ENCODE measurements around the gene CACNG1.

Gene CACNG1

DNA sequence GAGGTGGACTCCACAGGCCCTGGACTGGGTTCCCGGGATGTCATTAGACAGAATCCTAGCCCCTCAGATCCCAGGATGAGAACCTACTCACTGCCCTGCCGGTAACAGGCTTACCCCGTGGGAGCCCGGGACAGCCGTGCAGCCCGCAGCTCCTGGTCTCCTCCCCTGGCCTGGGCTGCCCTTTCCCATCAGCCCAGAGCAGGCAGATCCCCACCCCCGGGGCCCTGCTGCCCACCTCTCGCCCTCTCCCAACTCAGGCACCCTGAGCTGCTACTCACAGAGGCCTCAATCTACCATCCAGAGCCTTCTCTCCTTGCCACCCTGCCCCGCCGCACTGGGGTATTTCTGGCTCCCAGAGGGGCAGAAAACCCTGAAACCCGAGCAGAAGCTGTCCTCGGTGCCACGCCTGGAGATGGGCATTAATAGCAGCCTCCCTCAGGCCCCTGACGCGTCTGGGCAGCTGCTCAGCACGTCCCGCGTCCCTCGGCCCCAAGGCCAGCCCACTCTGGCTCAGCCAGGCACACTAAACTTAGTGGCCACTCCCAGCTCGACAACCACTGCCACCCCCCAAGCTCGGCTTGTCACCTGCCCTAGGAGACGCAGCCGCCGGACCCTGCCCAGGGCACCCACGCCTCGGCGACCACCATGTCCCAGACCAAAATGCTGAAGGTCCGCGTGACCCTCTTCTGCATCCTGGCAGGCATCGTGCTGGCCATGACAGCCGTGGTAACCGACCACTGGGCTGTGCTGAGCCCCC, at the start of gene CACNG1:
Gene CACNG1, plus strand, starts transcription at position 539 of the 757 bp plus-strand sequence. Its CDS starts 107 bp downstream, at position 646.
- no peak for DNase-seq (ENCODE audit: low spot score)

- no peak for DNase-seq (ENCODE audit: low spot score)
Observed at GRCh38 chr17:66994930-66995535, 49.3 kb upstream of the CACNG1 start.

DNA sequence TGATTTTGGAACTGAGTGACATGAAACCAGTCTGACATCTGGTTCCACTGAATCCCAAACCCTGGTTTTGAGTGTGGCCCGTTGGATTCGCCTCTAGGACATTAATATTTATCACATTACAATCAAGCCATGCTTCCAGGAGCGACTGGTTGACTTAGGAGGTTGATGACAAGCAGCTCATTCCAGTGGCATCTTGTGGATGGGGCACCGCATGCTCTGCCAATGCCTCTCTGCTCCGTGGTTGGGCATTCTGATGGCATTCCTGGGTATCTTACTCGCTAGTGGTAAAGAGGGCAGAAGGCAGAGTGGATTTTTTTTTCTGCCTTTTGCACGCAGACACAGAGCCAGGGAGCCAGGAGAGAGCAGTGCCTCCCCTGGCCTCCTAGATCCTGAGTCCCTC, 48.4 kb upstream of the CACNG1 start:
- DNase-seq (ENCODE audit: low spot score): no peak

DNA sequence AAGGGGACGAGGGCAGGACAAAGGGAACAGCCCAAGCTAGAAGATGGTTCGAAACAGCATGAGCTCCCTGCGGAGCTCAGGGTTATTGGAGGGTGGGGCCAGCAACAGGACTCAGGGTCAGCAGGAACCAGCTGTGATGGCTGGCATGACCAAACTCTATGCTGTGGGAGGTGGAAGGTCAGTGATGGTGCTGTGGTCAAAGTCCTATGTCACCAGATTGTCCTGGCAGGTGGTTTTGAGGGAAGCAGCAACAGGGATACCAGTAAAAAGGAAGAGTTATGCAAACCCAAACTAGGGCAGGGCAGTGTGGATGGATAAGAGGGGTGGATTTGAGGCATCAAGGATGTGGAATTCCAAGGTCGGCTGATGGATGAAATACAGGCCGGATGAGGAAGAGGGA, 47.4 kb upstream of the CACNG1 start:
- no peak for DNase-seq (ENCODE audit: low spot score)

- DNase-seq (ENCODE audit: low spot score): no peak
Observed at GRCh38 chr17:67003231-67003630, 41.1 kb upstream of the CACNG1 start.

DNA sequence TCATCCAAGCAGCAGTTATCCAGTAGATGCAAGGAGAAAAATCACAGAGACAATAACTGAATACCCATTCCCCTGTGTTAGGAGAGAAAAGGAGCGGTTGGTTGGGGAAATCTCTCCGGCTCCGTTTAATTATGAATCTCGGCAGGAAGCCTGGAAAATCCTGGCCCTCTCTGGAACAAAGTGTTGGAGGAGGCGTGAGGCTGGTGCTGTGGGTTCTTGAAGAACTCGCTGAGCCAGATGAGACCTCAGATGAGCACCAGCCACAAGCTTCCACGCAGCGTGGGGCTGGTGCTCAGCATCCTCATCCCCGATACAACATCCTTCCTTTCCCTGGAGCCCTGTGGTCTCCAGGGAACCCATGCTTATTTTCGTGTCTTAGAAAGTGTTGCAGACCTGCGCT, 40.2 kb upstream of the CACNG1 start:
- DNase-seq (ENCODE audit: low spot score): no peak

GRCh38 chr17:67007266-67007665, 37.1 kb upstream of the CACNG1 start:
- DNase-seq (ENCODE audit: low spot score): no peak

GRCh38 chr17:67008101-67008500, 36.3 kb upstream of the CACNG1 start:
- DNase-seq (ENCODE audit: low spot score): no peak

DNA sequence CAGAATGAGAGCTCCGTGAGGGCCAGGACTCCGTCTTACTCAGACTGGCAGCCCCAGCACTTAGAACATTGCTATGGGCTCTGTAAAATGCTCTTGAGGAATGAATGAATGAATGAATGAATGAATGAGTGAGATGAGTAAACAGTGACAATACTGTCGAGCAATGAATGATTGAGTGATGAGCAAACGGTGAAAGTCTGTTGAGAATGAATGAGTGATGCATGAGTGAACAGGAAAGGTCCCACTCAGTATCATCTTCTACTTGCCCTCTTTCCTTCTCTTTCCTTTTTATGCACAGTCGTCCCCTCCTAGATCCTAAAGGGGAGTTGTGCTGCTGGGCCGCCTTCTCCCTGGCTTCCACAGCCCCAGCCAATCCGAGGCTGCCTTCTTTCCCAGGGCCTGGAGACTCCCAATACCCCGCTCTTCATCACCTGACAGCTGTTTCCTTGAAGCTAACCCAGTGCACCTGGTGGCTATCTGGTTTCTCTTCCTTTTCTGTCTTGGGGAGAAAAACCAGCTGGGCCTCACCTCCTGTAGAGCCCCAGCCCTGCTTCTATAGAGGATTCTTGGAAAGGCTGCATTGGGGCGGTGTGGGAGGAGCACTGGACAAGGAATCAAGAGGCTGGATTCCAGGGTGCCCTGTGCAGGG, 32.7 kb upstream of the CACNG1 start:
- no peak for DNase-seq (ENCODE audit: low spot score)

- no peak for DNase-seq (ENCODE audit: low spot score)
Observed at GRCh38 chr17:67013891-67014290, 30.5 kb upstream of the CACNG1 start.

GRCh38 chr17:67015001-67015400, 29.4 kb upstream of the CACNG1 start:
- DNase-seq (ENCODE audit: low spot score): no peak

- peak; percentile 79 for DNase-seq (ENCODE audit: low spot score)
Observed at GRCh38 chr17:67016039-67016762, 28.2 kb upstream of the CACNG1 start.

DNA sequence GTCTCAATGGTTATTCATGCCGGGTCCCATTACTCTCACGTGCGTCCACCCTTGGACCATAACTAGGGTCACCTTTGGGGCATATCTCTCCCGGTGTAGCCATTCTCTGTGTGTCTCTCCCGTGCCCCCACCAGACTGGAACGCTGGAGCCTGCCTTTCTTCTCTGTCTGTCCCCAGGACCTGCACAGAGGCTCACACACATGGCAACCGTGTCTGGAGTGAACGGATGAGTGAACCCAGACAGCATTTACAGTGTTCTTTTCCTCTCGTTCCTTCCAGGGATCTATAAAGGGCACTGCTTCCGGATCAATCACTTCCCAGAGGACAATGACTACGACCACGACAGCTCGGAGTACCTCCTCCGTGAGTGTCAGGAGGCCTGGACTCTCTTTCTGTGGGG, 26.4 kb upstream of the CACNG1 start:
- DNase-seq (ENCODE audit: low spot score): no peak

GRCh38 chr17:67018471-67019434, 25.6 kb upstream of the CACNG1 start:
- DNase-seq (ENCODE audit: low spot score): no peak

DNA sequence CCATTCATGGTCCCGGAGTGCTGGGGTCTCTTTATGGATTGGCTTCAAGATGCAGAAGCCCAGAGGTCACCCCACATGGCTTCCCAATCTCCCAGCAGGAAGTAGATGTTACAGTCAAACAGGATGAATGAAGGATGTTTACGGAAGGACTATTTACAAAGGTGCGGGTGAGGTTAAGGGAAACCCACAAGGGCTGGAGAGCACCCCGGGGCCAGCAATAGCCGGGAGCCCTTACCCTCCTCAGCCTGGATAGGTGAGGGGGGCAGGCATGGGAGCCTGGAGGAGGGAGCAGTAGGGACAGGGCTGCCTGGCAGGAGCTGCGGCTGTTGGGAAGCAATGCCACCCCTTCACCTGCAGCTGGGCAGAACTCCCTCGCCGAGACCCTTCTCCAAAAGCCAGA, 24.5 kb upstream of the CACNG1 start:
- DNase-seq (ENCODE audit: low spot score): no peak

- no peak for DNase-seq (ENCODE audit: low spot score)
Observed at GRCh38 chr17:67020293-67020766, 24.0 kb upstream of the CACNG1 start.

- no peak for DNase-seq (ENCODE audit: low spot score)
Observed at GRCh38 chr17:67021196-67021595, 23.2 kb upstream of the CACNG1 start.

GRCh38 chr17:67021743-67022450, 22.5 kb upstream of the CACNG1 start:
- DNase-seq (ENCODE audit: low spot score): no peak

DNA sequence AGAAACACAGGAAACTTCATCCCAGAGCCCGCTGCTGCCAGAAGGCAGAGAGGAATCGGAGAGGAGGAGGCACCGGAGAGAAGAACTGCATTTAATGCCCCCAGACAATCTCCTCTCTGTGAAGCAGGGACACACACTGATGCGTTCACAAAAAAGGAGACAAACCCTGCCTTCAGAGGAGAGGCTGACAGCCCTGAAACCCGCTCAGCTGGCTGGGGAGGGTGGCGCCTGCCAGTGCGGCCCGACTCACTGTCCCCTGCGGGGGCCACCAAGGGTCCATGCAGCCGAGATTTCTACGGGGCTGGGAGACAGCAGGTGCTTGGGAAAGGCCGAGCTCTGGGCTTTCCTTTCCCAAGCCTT, 21.9 kb upstream of the CACNG1 start:
- DNase-seq (ENCODE audit: low spot score): no peak

GRCh38 chr17:67024736-67025135, 19.6 kb upstream of the CACNG1 start:
- no peak for DNase-seq (ENCODE audit: low spot score)
